ENCODE results near the gene BAZ1A.

The BAZ1A gene

DNA sequence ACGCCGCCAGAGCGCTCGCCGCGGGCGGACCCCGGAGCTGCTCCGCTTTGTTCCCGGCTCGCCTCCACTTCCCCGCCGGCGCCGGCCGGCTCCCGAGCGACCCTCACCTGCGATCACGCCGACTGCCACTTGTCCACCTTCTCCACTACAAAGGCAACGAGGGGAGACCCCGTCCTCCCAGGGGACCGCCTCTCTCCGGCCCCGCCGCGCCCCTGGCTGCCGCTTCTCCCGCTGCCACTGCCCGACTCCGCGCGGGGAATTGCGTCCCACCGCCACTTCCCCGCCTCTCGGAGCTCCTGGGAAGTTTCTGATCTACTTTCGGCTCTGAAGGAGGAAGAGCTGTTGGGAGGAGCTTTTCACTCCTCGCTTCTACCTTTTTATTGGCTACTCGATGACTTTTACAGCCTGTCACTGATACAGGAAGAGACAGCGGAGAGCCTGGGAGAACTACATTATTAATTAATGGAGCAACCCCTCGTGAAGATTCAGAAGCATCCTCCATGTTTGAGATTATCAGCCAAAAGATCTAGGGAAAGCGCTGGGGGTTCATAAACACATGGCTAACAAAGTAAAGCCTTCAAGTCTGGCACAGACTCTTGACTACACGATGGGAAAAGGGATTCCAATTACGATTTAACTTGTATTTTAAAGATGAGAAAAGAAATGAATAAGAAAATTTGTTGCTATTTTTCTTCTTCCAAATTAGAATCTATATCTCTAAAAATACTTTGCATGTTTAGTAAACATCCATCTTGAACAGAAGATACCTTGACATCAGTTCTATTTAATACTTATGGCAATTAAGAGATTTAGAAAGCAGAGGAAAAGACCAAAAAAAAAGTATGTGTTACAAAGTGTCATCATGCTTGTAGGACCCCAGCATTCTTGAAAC lies at the start of gene BAZ1A:
Gene BAZ1A, minus strand, starts transcription at position 330 of the 892 bp plus-strand sequence. CDS start 756 bp downstream, outside the sequence.
- peak; percentile 93 to 95 for DNase-seq

DNA sequence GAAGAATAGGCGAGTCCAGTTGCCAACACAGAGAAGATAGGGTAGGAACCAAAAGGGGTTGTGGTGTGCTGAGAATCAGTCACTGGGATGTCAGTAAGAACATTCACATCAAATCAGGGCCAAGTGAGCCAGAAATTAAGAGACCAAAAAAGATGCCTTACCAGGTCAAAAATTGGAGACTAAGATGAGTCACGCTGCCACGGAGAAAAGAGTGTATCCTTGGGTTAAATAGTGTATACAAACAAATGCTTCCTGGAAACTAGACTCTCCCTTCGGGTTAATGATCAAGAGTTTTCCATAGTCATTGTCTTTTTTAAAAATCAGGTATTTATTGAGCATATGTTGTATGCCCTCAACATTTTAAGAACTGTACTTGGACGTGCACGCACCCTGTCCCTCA lies 45.2 kb upstream of the BAZ1A start:
- no peak for DNase-seq

- DNase-seq: peak in 1 of 2 experiments; percentile 19
These were observed 38.5 kb upstream of the BAZ1A start for GRCh38 chr14:34913619-34914018.

- no peak for DNase-seq
These were observed 37.8 kb upstream of the BAZ1A start for GRCh38 chr14:34912966-34913365.

DNA sequence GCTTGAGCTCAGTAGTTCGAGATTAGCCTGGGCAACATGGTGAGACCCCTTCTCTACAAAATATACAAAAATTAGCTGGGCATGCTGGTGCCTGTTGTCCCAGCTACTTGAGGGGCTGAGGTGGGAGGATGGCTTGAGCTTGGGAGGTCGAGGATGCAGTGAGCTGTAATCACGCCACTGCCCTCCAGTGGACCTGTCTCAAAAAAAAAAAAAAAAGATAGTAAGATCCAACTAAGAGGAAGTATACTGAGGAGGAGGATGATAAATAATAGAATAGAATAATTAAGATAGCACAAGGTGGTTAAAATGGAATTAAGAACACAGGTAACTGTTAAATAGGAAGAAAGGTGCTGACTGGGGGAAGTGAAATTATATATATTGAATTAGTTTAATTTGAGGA lies 37.0 kb upstream of the BAZ1A start:
- no peak for DNase-seq

- DNase-seq: no peak
These were observed 36.3 kb upstream of the BAZ1A start for GRCh38 chr14:34911209-34912150.

DNA sequence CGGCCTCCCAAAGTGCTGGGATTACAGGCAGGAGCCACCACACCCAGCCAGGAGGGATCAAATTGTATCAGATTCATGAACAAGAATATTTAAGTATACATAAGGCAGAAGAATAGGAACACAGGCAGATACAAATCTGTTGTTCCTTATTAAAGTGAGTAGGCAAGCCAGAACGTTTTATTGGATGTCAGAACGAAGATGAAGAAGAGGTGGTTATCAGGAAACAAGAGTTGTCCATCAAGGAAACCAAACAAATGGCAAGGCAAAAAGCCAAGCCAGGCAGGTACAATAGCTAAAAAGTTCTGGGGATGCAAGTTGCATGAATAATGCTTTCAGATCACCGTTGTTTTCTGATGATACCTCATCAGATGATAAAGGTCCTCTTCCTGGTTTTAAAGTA lies 31.1 kb upstream of the BAZ1A start:
- no peak for DNase-seq

- no peak for DNase-seq
These were observed 20.1 kb upstream of the BAZ1A start for GRCh38 chr14:34895277-34895676.

- no peak for DNase-seq
These were observed 15.8 kb upstream of the BAZ1A start for GRCh38 chr14:34890937-34891336.

DNA sequence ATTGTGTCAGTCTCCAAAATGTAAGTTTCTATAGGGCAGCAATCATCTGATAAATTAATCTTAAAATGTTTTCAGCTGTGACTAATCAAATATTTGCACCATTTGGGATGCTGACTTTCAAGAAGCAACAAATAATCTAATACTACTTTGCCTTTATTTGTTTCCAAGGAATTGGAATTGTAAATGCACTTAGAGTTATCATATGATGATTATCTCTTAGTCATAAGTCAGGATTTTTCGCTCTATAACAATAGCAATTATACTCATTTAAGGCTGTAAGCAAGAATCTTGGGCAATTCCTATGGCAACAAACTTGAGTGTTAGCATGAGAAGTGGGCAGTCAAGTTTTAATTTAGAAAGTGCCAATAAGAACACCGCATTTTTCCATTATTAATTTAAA lies 13.0 kb upstream of the BAZ1A start:
- no peak for DNase-seq

DNA sequence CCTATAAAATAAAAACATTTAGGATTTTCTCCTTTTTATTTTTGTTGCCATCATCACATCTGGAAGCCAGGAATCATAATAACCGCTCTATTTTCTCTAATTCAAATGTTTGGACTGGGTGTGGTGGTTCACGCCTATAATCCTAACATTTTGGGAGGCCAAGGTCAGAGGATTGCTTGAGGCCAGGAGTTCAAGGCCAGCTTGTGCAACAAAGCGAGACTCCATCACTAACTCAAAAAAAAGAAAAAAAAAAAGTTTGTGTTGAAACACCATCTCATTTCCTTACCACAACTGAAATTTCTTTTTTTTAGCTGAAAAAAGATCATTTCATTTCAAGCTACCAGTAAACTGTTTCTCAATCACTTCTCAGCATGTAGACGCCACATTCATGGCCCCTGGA lies 8.8 kb upstream of the BAZ1A start:
- DNase-seq: no peak

DNA sequence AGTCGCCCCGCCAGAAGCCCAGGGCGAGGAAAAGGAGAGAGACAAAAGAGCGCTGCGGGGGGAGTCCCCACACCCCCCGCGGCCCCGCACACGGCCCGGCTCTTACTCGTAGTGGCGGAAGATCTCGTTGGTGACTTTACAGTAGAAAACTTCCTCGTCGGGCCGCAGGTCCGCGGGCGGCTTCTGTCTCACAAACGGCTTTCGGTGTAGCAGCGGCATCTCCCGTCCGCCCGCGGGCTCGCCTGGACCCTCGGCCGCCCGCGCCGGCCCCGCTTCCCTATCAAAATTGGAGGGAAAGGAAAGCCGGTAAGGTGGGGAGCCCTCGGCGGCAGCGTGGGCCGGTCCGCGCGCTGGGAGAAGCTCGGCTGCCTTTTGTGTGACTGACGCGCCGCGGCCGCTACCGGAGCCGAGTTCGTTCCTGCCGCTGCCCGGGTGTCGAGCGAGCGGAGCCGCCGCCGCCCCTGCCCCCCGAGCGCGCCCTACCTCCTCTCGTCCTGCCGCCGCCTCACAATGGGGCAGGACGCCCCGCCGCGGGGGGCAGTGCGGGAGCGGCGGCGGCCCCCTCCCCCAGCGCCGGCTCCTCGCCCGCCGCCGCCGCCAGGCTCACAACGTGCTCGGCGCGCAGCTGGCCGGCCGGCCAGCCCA lies 652 bp downstream of the BAZ1A start:
- peak; percentile 44 to 89 for DNase-seq

DNA sequence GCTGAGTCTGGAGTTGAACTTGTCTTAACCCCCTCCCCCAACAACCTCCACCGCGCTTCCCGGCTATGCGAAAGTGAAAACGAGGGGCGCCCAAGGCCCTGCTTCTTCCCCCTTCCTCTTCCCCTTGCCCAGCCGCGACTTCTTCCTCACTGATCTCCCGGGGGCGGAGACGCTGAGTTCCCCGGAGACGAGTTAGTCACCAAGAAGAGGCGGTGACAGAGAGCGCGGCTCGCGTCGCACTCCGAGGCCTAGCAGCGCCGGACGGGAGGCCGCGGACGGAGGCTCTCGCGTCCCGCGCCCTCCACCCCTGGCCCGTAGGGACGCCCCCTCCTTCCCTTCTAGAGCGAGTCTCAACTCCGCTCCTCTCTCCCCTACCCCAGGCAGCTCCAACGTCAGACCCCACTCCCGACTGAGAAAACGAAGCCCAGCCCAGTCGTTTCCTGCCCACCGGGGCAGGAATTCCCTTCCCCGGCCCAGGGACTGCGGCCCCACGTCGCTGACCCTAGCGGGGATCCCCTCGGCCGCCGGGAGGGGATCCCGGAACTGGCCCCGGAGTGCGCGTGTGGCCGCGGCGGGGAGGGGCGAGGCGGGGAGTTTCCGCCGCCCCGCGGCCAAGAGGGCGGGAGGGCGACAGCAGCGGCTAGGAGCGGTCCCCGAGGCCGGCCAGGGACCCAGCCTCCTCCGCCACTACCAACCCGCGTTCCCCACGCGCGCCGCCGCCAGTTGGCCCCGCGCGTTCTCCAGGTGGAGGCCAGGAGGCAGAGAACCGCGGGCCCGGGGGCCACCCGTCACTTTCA lies 1.4 kb downstream of the BAZ1A start:
- peak; percentile 61 to 92 for DNase-seq

DNA sequence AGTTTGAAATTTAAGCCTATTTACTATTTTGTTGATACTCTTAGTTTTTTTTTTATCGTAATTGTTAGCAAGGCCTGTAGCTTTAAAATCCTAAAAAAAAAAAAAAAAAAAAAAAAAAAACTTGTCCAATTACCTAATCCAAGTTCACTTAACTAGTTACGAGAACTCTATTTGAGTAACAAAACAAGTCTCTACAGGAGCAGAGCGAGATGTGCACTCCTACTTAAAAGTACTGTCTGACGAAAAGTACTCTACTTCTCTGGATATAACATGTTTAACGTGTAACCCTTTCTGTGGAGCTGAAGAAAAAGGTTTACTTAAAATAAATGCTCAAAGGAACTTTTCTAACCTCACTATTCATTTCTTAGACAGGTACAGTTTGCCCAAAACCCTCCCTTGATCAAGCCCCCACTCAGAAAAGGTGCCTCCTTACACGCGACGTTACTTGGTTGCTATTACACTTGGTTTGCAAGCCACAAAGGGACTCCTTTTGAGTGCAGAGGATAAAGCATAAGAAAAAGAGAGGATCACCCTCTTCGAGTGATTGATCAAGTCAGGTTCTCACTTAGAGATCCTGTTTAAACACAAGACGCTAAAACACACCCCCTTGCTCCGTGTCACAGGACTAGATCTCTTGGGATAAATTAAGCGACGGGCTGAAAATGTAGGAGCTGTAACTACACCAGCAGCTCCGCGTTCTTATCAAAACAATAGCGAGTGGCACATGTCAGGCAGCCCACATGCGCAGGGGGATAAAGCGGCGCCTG lies 2.2 kb downstream of the BAZ1A start:
- DNase-seq: peak; percentile 45 to 84

- no peak for DNase-seq
These were observed 8.0 kb downstream of the BAZ1A start for GRCh38 chr14:34867199-34867598.

GRCh38 chr14:34865889-34866574 lies 9.1 kb downstream of the BAZ1A start:
- DNase-seq: no peak

DNA sequence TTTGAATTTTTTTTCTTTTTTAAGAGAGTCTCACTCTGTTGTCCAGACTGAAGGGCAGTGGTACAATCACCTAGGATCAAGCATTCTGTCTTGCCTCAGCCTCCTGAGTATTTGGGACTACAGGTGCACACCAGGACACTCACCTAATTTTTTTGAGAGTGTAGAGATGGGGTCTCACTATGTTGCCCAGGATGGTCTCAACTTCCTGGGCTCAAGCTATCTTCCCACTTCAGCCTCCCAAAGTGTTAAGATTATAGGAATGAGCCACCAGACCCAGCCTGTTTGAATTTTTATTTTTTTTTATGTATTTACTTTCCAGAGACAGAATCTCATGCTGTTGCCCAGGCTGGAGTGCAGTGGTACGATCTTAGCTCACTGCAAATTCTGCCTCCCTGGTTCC lies 11.3 kb downstream of the BAZ1A start:
- DNase-seq: no peak

GRCh38 chr14:34858765-34859164 lies 16.4 kb downstream of the BAZ1A start:
- no peak for DNase-seq

DNA sequence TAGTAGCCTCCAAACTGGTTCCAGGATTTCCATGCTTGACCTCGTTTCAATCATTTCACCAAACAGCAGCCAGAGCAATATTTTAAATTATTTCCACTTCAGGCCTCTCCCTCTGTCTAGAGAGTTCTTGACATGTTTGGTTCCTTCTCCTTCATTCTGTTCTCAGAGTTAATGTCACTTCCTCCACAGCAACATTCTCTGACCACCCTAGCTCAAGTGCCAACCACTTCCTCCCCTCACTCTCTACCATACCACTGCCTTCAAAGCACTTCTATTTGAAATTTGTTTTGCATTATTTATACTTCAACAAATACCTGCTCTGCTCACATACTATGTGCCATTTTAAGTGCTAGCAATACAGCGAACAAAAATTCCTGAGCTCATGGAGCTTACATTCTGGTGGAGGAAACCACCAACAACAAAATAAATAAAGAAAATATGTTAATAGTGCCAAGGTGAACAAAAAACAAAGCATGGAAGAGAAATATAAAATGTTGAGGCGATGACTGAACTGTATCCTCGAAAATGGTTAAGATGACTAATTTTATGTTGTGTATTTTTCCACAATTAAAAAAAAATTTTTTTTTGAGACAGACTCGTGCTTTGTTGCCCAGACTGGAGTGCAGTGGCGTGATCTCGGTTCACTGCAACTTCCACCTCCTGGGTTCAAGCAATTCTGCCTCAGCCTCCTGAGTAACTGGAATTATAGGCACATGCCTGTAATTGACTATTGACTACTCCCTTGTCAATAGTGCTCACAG lies 17.3 kb downstream of the BAZ1A start:
- no peak for DNase-seq

GRCh38 chr14:34853041-34853440 lies 22.1 kb downstream of the BAZ1A start:
- no peak for DNase-seq

Measured in NCI-H526 (cell line).